ENCODE measurements around the gene KLHL33.
"Not testable (repeated sequence)": the region's sequence is repeated elsewhere in the genome, so short reads cannot be mapped to it uniquely, and the experiment has no call there.

Gene KLHL33

GRCh38 chr14:20446889-20447288, 10.9 kb upstream of the KLHL33 start:
- DNase-seq (ENCODE audit: low spot score) = no peak

- not testable (repeated sequence) for DNase-seq (ENCODE audit: low spot score)
These were observed 7.7 kb upstream of the KLHL33 start for GRCh38 chr14:20443650-20444049.

GRCh38 chr14:20441461-20441860, 5.5 kb upstream of the KLHL33 start:
- no peak for DNase-seq (ENCODE audit: low spot score)

- DNase-seq (ENCODE audit: low spot score) = no peak
These were observed 4.9 kb upstream of the KLHL33 start for GRCh38 chr14:20440882-20441281.

- no peak for DNase-seq (ENCODE audit: low spot score)
These were observed 4.5 kb upstream of the KLHL33 start for GRCh38 chr14:20440465-20440864.

- no peak for DNase-seq (ENCODE audit: low spot score)
These were observed 2.7 kb upstream of the KLHL33 start for GRCh38 chr14:20438664-20439063.

- DNase-seq (ENCODE audit: low spot score) = no peak
These were observed 393 bp upstream of the KLHL33 start for GRCh38 chr14:20436363-20436755.

GRCh38 chr14:20434701-20435581, 1.0 kb downstream of the KLHL33 start:
- no peak for DNase-seq (ENCODE audit: low spot score)

- DNase-seq (ENCODE audit: low spot score) = no peak
These were observed 5.9 kb downstream of the KLHL33 start for GRCh38 chr14:20429801-20430669.

- no peak for DNase-seq (ENCODE audit: low spot score)
These were observed 7.2 kb downstream of the KLHL33 start for GRCh38 chr14:20428802-20429201.

GRCh38 chr14:20428010-20428365, 8.0 kb downstream of the KLHL33 start:
- no peak for DNase-seq (ENCODE audit: low spot score)

- peak; percentile 60 for DNase-seq (ENCODE audit: low spot score)
These were observed 8.5 kb downstream of the KLHL33 start for GRCh38 chr14:20427231-20428009.

GRCh38 chr14:20424851-20425250, 11.1 kb downstream of the KLHL33 start:
- DNase-seq (ENCODE audit: low spot score) = no peak

GRCh38 chr14:20422886-20423285, 13.1 kb downstream of the KLHL33 start:
- DNase-seq (ENCODE audit: low spot score) = no peak

GRCh38 chr14:20421267-20421666, 14.7 kb downstream of the KLHL33 start:
- no peak for DNase-seq (ENCODE audit: low spot score)

GRCh38 chr14:20419419-20419818, 16.5 kb downstream of the KLHL33 start:
- DNase-seq (ENCODE audit: low spot score) = no peak

- peak; percentile 89 for DNase-seq (ENCODE audit: low spot score)
These were observed 17.5 kb downstream of the KLHL33 start for GRCh38 chr14:20418501-20418909.

GRCh38 chr14:20417250-20418186, 18.4 kb downstream of the KLHL33 start:
- peak; percentile 53 for DNase-seq (ENCODE audit: low spot score)

GRCh38 chr14:20416223-20416622, 19.7 kb downstream of the KLHL33 start:
- peak; percentile 63 for DNase-seq (ENCODE audit: low spot score)

- DNase-seq (ENCODE audit: low spot score) = peak; percentile 61
These were observed 20.2 kb downstream of the KLHL33 start for GRCh38 chr14:20415782-20416206.

- DNase-seq (ENCODE audit: low spot score) = no peak
These were observed 22.3 kb downstream of the KLHL33 start for GRCh38 chr14:20413744-20414082.

Measured in LoVo (cell line).